Stimulated activated CD8-positive, alpha-beta memory T cell treated with anti-CD3 and anti-CD28 coated beads, Interleukin-4, amount 100 ng/mL, for 1 hour (primary cell): ENCODE results near the gene MTHFD1L.
"Not testable (repeated sequence)": the region's sequence is repeated elsewhere in the genome, so short reads cannot be mapped to it uniquely, and the experiment has no call there.

Experiments
- DNase-seq, 2 donors: peaks; one replicate each; pipeline ENCODE4 v3.0.0-alpha.2; 2020; ENCODE audit warnings: low read depth in 2 of 2, low spot score in 1 of 2

Gene MTHFD1L

DNA sequence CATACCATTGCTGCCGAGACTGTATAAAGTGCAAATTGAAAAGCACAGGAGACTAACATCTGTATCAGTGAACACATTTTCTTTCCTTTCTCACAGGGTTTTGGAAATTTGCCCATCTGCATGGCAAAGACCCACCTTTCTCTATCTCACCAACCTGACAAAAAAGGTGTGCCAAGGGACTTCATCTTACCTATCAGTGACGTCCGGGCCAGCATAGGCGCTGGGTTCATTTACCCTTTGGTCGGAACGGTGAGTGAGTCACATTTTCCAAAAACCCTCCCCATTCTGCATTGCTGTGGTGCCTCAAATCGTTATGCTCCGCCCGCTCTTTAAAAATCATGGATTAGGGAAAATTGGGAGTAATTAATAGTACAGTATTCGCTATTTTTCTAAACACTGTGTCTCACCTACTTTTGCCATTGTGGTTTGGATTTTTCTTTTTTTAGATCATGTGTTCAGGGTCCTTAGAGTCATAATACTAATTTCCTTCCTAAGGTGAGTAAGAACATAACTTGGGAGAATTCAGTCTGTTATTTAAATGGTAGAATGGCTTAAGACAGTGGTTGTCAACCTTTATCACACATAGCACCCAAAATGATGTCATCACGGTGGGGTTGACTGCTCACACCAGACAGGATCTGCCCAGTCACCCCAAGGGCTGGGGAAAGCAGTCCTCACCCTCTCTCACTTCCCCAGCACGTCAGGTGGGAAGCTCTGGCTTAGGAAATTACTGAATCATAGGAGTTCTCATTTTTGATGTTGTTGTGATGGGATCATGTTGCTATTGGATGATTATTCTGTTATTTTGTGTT, 171.6 kb downstream of the MTHFD1L start:
- no peak for DNase-seq

GRCh38 chr6:151038616-151039015, 173.1 kb downstream of the MTHFD1L start:
- DNase-seq: no peak

- DNase-seq: not testable (repeated sequence)
Measured at GRCh38 chr6:151040888-151041521, 175.5 kb downstream of the MTHFD1L start.

DNA sequence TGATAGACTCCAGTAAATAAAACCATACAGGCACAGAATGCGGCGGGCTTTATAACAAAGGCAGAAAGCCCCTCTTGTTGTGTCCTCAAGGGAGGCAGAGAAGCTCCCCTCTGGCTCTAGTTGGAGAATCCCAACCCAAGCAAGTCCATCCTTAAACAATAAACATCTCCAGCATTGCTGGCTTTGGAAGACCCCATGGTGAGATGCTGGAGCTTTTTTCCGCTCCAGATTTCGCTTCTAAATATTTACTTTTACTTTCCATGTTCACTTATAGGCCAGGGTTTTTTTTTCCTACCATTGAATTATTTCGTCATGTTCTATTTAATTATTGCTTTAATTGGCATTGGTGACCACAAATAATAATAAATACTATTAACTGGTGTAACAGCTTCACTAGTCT, 176.2 kb downstream of the MTHFD1L start:
- no peak for DNase-seq

DNA sequence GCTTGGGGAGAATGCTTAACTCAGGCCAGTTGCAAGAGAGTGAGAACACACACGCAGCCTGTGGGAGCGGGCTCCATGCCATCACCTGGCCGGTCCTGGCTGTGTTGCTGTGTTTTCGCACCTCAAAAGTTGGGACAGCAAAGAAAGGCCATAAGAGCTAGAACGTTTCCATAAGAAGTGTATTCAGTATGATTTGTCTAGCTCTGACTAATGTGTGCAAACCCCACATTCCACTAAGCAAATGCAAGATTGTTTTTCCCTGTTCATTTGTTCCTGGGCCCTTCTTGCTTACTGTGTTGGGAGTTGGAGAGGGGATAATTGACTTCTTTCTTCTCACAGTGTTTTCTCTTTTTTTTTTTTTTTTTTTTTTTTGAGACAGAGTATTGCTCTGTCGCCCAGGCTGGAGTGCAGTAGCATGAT, 177.4 kb downstream of the MTHFD1L start:
- not testable (repeated sequence) for DNase-seq

- DNase-seq: no peak
Measured at GRCh38 chr6:151043944-151044343, 178.4 kb downstream of the MTHFD1L start.

- no peak for DNase-seq
Measured at GRCh38 chr6:151044465-151045441, 179.3 kb downstream of the MTHFD1L start.

- DNase-seq: not testable (repeated sequence)
Measured at GRCh38 chr6:151045511-151046222, 180.2 kb downstream of the MTHFD1L start.

DNA sequence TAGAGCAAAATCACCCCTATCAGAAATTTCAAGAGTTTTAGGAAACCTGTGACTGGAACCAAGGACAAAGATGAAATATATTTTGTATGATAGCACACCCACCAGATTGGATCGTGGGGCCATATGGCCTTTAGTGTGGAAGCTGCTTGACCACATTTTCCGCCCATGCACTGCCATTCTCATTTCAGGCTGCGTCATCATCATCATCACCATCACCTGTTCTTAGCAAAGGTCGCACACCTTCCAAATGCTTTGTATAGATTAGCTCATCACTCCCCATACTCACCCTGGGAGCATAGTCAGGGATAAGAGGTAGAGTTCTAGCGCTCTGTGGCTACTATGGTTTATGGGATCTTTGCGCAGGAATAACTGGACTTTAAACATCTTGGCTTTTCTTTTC, 185.7 kb downstream of the MTHFD1L start:
- no peak for DNase-seq

DNA sequence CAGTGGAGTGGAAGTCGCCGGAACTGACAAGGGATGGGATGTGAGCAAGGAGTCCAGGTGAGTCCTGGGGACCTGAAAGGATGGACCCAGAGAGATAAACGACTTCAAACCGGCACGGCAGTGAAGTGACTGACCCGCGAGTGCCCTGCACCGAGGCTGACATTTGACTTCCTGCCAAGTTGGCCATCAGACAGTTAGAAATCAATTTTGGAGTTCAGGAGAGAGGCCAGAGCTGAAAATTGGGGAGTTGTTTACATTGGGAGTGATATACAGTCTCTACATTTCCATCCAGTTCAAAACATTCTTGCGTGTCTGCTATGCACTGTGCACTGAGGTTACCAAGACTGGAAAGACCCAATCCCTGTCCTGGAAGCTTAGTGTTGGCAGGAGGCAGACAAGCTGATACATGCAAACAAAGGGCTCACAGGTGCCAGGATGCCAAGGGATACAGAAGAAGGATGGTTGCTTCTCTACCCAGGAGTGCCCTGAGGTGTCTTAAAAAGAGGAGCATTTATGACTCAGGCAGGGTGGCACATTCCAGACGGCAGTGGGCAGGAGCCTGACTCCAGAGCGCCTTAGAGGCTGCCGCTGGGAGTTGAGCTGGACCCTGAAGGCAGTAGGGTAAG, 186.6 kb downstream of the MTHFD1L start:
- no peak for DNase-seq

- no peak for DNase-seq
Measured at GRCh38 chr6:151054306-151054705, 188.8 kb downstream of the MTHFD1L start.

- no peak for DNase-seq
Measured at GRCh38 chr6:151056230-151056907, 190.9 kb downstream of the MTHFD1L start.

GRCh38 chr6:151057061-151057460, 191.6 kb downstream of the MTHFD1L start:
- DNase-seq: no peak

DNA sequence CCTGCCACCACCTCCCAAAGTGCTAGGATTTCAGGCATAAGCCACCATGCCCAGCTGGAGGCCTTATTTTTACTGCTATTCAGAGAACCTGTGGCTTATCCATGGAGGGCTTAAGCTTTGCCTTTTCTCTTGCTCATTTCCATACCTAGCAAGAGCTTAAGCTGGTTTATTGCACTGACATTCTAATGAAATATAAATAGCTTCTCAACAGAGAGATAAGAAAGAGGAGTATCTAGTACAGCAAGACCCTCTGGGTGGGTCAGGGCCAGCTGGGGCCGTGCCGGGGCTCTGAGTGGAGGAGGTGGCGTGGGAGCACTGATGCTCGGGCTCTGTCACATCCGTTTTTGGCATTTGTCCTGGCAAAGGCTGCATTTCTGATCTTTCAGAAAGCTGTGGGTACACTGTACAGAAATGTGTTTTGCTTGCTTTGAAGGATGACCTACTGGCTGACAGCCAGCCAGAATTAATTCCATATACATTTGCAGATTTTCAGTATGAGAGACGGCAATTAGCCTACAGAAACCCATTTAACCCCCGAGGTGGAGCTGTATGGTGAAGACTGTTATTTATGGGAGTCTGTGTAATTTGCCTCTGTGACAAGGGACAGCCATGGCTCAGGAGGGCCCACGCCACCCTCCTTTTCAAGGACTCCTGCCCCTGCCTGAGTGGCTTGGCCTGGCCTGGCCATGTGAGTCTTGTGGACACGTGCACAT, 192.7 kb downstream of the MTHFD1L start:
- no peak for DNase-seq

- no peak for DNase-seq
Measured at GRCh38 chr6:151059612-151060095, 194.2 kb downstream of the MTHFD1L start.

- no peak for DNase-seq
Measured at GRCh38 chr6:151060096-151060765, 194.7 kb downstream of the MTHFD1L start.

DNA sequence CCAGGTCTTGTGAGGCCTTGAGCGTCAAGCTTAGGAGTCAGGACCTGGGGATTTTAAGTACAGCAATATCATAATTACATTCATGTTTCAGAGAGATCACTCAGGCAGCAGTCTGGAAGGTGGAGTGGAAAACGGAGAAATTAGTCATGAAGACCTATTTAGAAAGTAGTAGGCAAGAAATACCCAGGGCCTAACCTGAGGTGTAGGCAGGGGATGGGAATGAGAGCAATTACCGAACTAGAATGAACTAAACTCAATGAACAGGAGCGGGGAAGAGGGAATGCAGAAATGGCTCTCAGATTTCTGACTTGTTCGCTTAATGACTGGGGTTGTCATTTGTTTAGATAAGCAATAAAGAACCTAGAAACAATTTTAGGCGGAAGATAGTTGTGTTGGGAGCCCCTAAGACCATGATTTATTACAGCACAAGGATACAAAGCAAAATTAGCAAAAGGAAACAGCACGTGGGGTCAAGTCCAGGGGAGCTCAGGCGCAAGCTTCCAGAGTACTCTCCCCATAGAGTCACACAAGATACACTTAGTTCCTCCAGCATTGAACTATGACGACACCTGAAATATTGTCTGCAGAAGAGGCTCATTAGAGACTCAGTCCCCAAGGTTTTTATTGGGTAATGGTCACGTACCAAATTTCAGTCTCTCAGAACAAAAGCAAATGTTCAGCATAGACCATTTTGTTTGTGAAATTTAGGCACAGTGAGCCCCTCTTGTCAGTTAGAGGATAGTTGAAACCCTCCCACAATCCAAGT, 195.4 kb downstream of the MTHFD1L start:
- DNase-seq: no peak

DNA sequence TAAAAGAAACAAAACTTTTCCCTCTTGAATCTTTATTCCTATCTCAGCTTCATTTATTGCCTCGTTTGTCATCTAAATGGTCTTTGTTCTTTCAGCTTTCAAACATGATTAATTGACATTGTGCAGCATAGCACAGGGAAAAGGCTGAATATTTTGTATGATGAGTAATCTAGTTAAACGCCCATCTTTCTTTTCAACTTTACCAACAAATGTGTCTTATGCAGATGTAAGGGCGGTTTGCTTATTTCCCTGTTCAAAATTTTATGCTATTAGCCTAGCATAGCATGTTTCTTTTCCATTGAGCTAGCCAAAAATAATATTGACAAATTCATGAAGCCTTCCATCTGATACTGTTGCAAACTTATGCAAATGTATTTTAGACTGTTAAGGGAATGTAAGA, 197.8 kb downstream of the MTHFD1L start:
- no peak for DNase-seq
